GM12892 (cell line): ENCODE data around the gene TMEM222.

ENCODE experiments used
- DNase-seq: peaks from one replicate; pipeline ENCODE4 v3.0.0; 2011; ENCODE audit not compliant: insufficient read length
- FAIRE-seq: peaks from 2 replicates; lab custom pipeline; 2011; peaks lifted over from hg19 to GRCh38; lab: Jason Lieb, UNC
- POLR2A ChIP-seq: IDR thresholded peaks from 2 replicates; pipeline ENCODE4 v1.6.1; 2011; ENCODE audit warnings: low read depth, low read length, control low read depth
- POLR2AphosphoS5 ChIP-seq: IDR thresholded peaks from 2 replicates; pipeline ENCODE4 v1.6.1; 2011; ENCODE audit warnings: low read depth, low read length, control low read depth
- TAF1 ChIP-seq: IDR thresholded peaks from 2 replicates; pipeline ENCODE4 v1.6.1; 2011; ENCODE audit warnings: low read depth, mild to moderate bottlenecking, control low read depth, low read length, borderline replicate concordance

TMEM222 gene

DNA sequence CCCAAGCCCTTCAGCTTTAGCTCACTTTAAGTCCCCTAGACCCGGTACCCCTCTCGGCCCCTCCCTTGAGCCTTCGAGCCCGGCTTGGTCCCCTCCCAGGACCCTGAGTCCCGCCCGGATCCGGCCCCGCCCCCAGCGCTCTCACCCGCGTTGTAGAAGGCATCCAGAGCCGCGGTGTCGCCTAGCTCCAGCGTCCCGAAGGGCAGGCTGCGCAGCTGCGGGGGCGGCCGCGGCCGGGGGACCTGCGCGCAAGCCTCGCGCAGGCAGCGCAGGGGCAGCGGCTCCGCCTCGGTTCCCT is 44.1 kb downstream of the TMEM222 start:
- FAIRE-seq (peak; percentile 44), DNase-seq (peak; percentile 72)
- TF ChIP-seq POLR2A (no peak), POLR2AphosphoS5 (no peak), TAF1 (no peak)

DNA sequence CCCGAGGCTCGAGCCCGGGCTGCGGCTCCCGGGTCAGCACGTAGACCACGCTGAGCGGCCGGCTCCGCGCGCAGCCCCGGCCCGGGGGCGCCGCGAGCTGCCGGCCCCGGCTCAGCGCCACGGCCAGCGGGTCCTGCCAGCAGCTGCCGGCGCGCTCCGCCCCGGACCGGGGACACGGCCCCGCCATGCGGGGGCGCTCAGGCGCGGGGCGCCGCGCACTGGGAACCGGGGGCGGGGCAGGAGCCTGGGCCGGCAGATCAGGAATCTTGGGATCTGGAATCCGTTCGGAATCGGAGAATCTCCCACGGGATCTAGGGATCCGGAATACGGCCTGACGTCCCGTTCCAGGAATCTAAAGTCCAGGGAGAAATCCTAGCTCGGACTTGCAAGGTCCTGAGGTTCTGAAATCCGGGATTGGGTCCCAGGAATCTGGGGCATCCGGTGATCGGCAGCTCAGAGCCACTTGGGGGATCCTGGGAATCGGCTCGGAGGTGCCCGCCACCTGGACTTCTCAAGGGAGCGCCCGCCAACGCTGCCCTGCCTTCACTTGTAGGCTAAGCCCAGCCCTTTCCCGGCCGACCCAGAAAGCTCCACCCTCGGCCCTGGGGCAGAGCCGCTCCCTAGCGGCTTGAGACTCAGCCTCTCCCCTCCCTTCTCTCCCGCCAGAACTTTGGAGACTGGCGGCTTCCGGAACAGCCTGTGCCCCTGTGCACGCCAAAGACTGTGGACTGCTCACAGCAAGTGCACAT is 44.6 kb downstream of the TMEM222 start, which contains the start of gene MAP3K6:
TSS of gene MAP3K6 (minus strand) at position 551 of the 749 bp plus-strand sequence. CDS start at position 187, 364 bp downstream.
- FAIRE-seq: no peak

DNA sequence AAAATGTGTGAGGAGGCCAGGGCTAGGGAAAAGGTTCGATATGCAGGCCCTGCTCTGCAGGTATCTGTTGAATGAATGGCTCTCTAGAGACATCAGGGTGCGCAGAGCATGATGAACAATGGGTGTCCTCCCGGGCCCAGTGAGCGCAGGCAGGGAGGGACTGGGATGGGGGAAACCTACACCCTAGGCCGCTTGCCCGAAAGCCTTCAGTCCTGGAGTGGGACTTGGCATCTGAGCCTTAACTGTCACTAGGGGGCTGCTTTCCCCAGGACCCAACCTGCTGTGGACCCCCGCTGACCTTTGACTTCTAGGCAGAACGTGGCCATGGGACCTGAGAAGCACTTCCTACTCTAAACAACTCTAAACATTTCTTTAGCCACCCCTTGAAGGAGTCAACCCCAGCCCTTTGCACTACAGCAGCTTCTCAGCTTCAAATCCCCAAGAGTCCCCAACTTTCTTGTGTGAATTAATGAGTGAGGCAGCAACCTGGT is 45.2 kb downstream of the TMEM222 start:
- no peak for FAIRE-seq
- TF ChIP-seq POLR2AphosphoS5: no peak
- no peak for TF ChIP-seq POLR2A
- no peak for TF ChIP-seq TAF1
- no peak for DNase-seq

More for the DNA sequence above, 44.6 kb downstream of the TMEM222 start, which contains the start of gene MAP3K6:
- no peak for DNase-seq
- TF ChIP-seq POLR2A (no peak), POLR2AphosphoS5 (no peak), TAF1 (no peak)

DNA sequence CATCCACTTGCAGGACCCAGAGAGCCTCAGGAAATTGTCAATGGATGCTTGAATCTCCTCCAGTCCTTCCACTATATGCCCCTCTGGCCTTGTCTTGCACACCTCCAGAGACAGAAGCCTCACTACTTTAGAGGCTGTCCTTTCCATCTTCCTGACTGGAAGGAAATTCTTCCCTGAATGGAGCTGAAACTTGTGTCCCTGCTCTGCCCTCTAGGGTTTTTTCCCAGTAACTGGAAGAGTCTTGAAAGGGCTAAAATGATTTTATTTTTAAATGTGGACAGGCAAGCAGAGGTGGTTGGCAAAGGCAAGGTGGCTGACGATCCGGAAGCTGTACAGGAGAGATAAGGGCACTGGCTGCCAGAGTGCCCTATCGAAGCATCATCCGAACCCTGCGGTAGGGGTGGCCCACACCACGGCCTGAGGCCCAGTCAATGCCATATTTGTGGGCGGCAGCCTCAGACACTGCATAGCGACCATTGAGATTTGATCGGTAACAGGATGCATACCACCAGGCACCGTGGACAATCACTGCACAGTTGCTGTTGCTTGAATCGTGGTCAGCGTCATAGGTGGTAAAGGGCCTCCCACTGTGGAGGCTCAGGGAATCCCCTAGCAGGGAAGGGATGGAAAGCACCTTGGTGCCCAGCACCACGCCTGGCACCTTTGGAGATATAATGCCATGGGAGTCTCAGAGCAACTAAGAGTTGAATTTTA is 47.1 kb downstream of the TMEM222 start:
- no peak for DNase-seq
- no peak for TF ChIP-seq TAF1
- no peak for TF ChIP-seq POLR2AphosphoS5
- no peak for TF ChIP-seq POLR2A
- FAIRE-seq: no peak

DNA sequence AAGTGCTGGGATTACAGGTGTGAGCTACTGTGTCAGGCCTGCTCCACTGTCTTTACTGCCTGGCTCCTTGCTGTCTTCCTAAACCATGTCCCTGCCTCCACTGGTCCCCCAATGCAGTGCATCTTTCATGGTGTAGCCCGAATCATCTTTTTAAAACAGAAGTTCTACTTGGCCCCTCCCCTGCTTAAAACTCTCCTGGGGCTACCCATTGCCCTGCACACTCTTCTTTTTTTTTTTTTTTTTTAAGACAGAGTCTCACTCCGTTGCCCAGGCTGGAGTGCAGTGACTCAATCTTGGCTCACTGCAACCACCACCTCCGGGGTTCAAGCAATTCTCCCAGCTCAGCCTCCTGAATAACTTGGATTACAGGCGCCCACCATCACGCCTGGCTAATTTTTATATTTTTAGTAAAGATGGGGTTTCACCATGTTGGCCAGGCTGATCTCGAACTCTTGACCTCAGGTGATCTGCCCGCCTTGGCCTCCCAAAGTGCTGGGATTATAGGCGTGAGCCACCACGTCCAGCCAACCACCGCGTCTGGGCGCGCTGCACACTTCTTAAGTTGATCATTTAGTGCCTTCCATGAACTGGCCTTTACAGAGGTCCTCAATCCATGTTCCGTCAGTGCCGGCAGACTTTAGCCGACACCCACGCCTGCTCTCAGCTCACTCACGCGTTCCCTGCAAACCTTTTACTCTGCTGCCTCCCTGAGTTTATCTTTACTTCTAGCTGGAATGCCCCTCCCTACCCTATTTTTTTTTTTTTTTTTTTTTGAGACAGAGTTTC is 50.3 kb downstream of the TMEM222 start:
- TF ChIP-seq TAF1 (no peak), POLR2A (no peak), POLR2AphosphoS5 (no peak)

DNA sequence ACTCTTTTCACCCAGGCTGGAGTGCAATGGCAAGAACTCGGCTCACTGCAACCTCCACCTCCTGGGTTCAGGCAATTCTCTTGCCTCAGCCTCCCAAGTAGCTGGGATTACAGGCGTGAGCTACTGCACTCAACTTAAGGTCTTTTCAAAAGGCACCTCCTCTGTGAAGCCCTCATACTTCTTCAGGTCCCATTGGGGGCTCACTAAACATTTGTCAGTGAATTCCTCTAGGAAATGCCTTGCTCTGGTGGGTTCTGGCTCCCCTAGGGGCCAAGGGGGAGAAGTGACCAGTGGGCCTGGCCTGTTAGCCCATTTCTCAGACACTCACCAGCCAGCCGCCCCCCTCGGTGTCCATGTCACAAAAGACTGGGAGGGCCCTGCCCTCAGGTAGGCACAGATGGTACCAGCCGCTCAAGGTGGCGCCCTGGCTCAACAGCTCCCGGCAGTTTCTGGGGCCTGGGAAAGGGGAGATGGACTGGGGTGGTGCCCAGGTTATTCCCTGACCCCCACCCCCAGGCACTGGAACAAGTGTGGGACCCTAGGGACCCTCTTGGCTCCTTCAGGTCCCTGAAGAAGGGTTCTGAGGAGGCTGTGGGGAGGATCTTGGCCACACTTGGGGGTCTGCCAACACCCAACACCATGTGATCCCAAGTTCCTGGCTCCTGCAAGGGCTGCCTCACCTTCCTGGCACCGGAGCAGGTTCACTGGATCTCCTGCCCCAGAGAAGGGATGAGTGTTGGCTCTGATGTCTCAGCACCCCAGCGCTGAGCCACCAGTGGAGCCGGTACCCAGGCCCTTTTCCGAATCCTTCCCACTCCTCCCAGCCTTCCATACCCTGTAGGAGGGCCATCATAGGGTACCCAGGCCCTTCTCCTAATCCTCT is 51.1 kb downstream of the TMEM222 start:
- no peak for TF ChIP-seq POLR2A
- TF ChIP-seq POLR2AphosphoS5: no peak
- no peak for TF ChIP-seq TAF1
- DNase-seq: no peak
- no peak for FAIRE-seq

More for the DNA sequence above, 50.3 kb downstream of the TMEM222 start:
- no peak for DNase-seq
- FAIRE-seq: no peak

DNA sequence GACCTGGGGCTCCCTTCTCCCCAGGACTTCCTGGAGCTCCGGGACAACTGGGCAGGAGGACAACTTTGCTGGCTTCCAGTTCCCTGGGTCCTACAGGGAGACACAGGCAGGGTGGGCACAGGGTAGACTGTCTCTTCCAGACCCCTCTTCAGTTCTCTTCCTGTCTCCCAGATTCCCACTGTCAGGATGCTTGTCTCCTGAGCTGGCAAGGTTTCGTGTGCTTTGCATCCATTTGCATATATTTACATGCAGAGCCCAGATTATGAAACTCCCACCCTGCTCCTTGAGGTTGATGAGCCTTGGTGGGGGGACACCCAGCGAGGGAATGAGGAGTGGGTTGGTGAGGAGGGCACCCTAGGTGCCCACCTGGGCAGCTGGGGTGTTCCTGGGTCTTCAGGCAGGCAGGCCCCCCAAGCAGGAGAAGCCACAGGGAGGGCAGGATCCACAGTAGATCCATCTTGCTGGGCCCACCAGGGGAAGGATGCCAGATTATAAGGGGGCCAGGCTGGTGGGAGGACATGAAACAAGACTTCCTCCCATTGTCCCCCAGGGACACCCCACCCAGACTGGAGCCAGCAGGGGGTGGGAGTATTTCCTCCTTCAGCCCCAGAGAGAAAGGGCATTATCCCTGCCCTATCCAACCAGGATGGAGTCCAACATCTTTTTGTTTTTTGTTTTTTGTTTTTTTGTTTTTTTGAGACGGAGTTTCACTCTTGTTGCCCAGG is 52.6 kb downstream of the TMEM222 start, which contains the start of gene FCN3:
TSS of gene FCN3 (minus strand) at position 463 of the 725 bp plus-strand sequence. CDS start at position 457, 6 bp downstream.
- no peak for DNase-seq
- no peak for FAIRE-seq
- TF ChIP-seq TAF1 (no peak), POLR2AphosphoS5 (no peak), POLR2A (no peak)

DNA sequence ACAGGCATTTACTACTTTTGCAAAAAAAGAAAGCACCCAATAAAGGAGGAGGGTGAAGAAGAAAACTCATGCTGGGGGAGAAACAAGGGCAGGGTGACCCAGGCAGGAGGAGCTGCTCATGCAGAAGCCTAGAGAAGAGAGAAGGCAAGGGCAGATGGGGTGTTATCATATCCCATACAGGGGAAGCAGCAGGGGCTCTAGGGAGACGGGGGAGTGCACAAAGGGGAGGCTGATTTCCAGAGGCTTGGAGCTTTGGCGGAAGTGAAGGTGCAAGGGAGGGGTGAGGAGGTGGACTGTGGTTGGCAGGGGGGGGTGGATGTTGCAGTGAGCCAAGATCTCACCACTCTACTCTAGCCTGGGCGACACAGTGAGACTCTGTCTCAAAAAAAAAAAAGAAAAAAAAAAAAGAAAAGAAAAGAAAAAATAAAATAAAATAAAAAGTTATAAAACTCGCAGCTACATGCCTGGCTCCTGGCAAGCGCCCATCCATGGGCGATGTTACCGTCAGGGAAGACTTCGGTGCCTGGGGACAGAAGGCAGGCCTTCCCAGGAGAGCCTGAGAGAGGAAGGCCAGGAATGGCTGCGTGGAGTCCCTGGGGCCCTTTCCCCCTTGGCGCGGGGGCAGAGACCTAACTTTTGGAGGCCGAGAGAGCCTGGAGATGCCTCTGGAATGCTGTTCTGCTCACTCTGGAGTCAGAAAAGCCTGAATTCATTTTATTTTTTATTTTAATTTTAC is 56.0 kb downstream of the TMEM222 start:
- DNase-seq: no peak
- FAIRE-seq: no peak
- no peak for TF ChIP-seq TAF1
- no peak for TF ChIP-seq POLR2A
- no peak for TF ChIP-seq POLR2AphosphoS5

DNA sequence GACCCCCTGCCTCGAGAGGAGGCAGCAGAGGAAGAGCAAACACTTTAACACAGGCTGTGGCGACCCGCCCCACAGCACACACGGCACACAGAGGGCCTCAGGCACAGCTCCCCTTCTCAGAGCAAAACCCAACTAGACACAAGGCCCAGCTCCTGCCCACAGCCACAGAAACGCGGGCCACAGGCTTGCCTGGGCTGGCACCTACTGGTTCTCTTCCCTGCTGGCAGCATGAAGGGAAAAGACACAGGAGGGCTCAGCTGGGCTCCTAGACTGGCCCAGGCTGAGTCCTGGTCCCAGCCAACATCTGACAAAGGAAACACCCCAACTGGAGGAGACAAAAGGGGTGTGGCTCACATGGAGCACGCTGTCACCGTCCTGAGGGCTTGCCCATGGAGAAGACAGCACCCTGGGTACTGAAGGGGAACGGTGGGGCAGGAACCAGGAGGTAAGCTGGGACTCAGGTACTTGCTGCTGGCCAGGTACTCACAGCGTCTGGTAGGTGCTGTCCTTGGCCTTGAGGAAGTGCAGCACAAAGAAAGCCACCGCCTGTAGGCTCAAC is 57.7 kb downstream of the TMEM222 start:
- DNase-seq: no peak
- TF ChIP-seq TAF1: no peak
- no peak for TF ChIP-seq POLR2A
- TF ChIP-seq POLR2AphosphoS5: no peak
- FAIRE-seq: no peak
